GM12878 (cell line): ENCODE data around the gene USP51. TPM values are rescaled to one million over a fixed set of nuclear protein-coding genes. Genes with fewer than 3 reads are reported as not detected.

Experiments used
- ATAC-seq: fragments of 200-7000 bp; cut with Tn5 transposase; 3 replicates; pipeline ENCODE4 v1.9.1; 2020; ENCODE audit warnings: mild to moderate bottlenecking, moderate library complexity
- BruUV-seq: library from RNA; stranded (reverse); fragments of 400-500 nt; replicated peaks from 2 replicates; lab custom pipeline; 2021; lab: Mats Ljungman, UMichigan
- CTCF ChIA-PET: fragments of 300-600 bp; sonication (Branson Sonifier 250); formaldehyde crosslinking; extraction: SDS; loops from one replicate; lab custom pipeline; 2021; ENCODE audit warnings: inconsistent platforms; lab: Yijun Ruan, JAX
- POLR2A ChIA-PET: fragments of 350-600 bp; formaldehyde crosslinking; extraction: SDS; loops from one replicate; lab custom pipeline; 2021; ENCODE audit warnings: inconsistent platforms; lab: Charles Lee
- RAD21 ChIA-PET: fragments of 300-600 bp; sonication (Branson Sonifier 250); formaldehyde crosslinking; loops from one replicate; lab custom pipeline; 2023; ENCODE audit warnings: antibody characterized with exemption; ENCODE audit not compliant: unreplicated experiment; lab: Charles Lee
- SMC1A ChIA-PET: fragments of 300-600 bp; sonication (Branson Sonifier 250); formaldehyde crosslinking; loops from one replicate; lab custom pipeline; 2023; ENCODE audit not compliant: unreplicated experiment, uncharacterized antibody; lab: Charles Lee
- DNase-seq: peaks from one replicate; pipeline ENCODE4 v3.0.0-alpha.2; 2011; ENCODE audit warnings: low read depth, low spot score
- FAIRE-seq: peaks from 3 replicates; lab custom pipeline; 2011; peaks lifted over from hg19 to GRCh38; lab: Jason Lieb, UNC
- H2AFZ ChIP-seq: 2 replicates; pipeline ENCODE4 v1.6.0; 2011; ENCODE audit warnings: low read depth, low read length, control low read depth; ENCODE audit not compliant: control insufficient read depth
- H3K27ac ChIP-seq: 2 replicates; pipeline ENCODE4 v1.5.1; 2011; ENCODE audit warnings: control low read depth; ENCODE audit not compliant: control insufficient read depth, insufficient read depth
- H3K27me3 ChIP-seq, 2 experiments: replicated peaks in 1 of 2; 2 replicates each; pipeline versions ENCODE4 v1.6.0 to v1.6.1; 2011; ENCODE audit warnings: low read length in 1 of 2; ENCODE audit not compliant: control insufficient read depth in 2 of 2, insufficient read depth in 2 of 2
- H3K36me3 ChIP-seq, 2 experiments: 2 replicates each; pipeline ENCODE4 v1.5.1; 2011; ENCODE audit warnings: low read length in 1 of 2; ENCODE audit not compliant: control insufficient read depth in 2 of 2, insufficient read depth in 2 of 2
- H3K4me1 ChIP-seq: 2 replicates; pipeline ENCODE4 v1.6.1; 2011; ENCODE audit warnings: mild to moderate bottlenecking, low read length, moderate library complexity, mixed read lengths; ENCODE audit not compliant: control insufficient read depth, insufficient read depth
- H3K4me2 ChIP-seq: 2 replicates; pipeline ENCODE4 v1.6.0; 2011; ENCODE audit warnings: control low read depth; ENCODE audit not compliant: control insufficient read depth, insufficient read depth
- H3K4me3 ChIP-seq: fragments of 200-600 bp; sonication (generic); 2 replicates; pipeline ENCODE4 v1.5.1; 2016
- H3K79me2 ChIP-seq: 2 replicates; pipeline ENCODE4 v1.6.0; 2011; ENCODE audit warnings: low read length; ENCODE audit not compliant: control insufficient read depth, insufficient read depth
- H3K9ac ChIP-seq: 2 replicates; pipeline ENCODE4 v1.8.0; 2011; ENCODE audit warnings: low read length, control low read depth, mixed read lengths; ENCODE audit not compliant: control insufficient read depth, insufficient read depth
- H3K9me3 ChIP-seq: replicated peaks from 3 replicates; pipeline ENCODE4 v1.5.1; 2011; ENCODE audit warnings: mild to moderate bottlenecking, low read length; ENCODE audit not compliant: control insufficient read depth, insufficient read depth
- H4K20me1 ChIP-seq: 2 replicates; pipeline ENCODE4 v1.6.0; 2011; ENCODE audit not compliant: control insufficient read depth, insufficient read depth
- EGR1 ChIP-seq, 2 experiments: IDR thresholded peaks; 1 replicate in 1 of 2; 2 replicates in 1 of 2; pipeline ENCODE4 v1.6.1; 2011 to 2012; ENCODE audit warnings: low read depth in 2 of 2, low read length in 2 of 2, borderline replicate concordance in 1 of 2, mild to moderate bottlenecking in 1 of 2, moderate library complexity in 1 of 2
- EP300 ChIP-seq, 2 experiments: fragments of 150-350 bp in 1 of 2; IDR thresholded peaks; 2 replicates each; pipeline ENCODE4 v1.6.1; 2011 to 2012; ENCODE audit warnings: low read depth in 2 of 2, low read length in 2 of 2, borderline replicate concordance in 1 of 2, improper control_type of control experiment in 1 of 2, inconsistent platforms in 1 of 2; ENCODE audit not compliant: control insufficient read depth in 1 of 2
- HDAC6 ChIP-seq: fragments of 200-600 bp; sonication (generic); IDR thresholded peaks from one replicate; pipeline ENCODE4 v1.8.0; 2017; ENCODE audit warnings: antibody characterized with exemption; ENCODE audit not compliant: unreplicated experiment
- NRF1 ChIP-seq: conservative IDR thresholded peaks from 2 replicates; pipeline ENCODE4 v1.6.1; 2011; ENCODE audit warnings: mild to moderate bottlenecking, low read depth, low read length, improper control_type of control experiment
- POLR2A ChIP-seq: IDR thresholded peaks from 2 replicates; pipeline ENCODE4 v1.6.1; 2011; ENCODE audit warnings: low read depth, mild to moderate bottlenecking, low read length
- SP1 ChIP-seq: IDR thresholded peaks from one replicate; pipeline ENCODE4 v1.6.1; 2011; ENCODE audit warnings: low read depth, low read length
- WGBS: methylation state at CpG from one replicate; pipeline ENCODE4 v1.1.6; 2016; ENCODE audit warnings: low lambda C conversion rate; ENCODE audit not compliant: insufficient replicate concordance, insufficient coverage; ENCODE audit errors: missing lambda C conversion rate; 5-methylcytosine and 5-hydroxymethylcytosine counted together
- in situ Hi-C: fragments of 300-500 bp; cut with MboI; formaldehyde crosslinking; loops from 9 replicates; pipeline ENCODE4 v1.14.3; 2018; ENCODE audit warnings: mixed read lengths
- intact Hi-C: fragments of 100-400 bp; cut with micrococcal nuclease; formaldehyde crosslinking; loops from one replicate; pipeline ENCODE4 v1.14.2; 2022; ENCODE audit not compliant: unreplicated experiment
- polyA plus RNA-seq, 11 experiments: library from polyadenylated mRNA; depleted of rRNA in 4 of 11; unstranded in 6 of 11; stranded (reverse) in 5 of 11; fragments of >200 nt; fragmentation: Nextera tagmentation in 4 of 11; fragmentation: Illumina TruSeq in 1 of 11; extraction: Ambion mirVana in 4 of 11; extraction: Trizol in 1 of 11; gene quantifications; 1 replicate in 1 of 11; 2 replicates in 10 of 11; pipeline versions ENCODE4 v1.2.1 to v1.2.3, GENCODE V29; 2011 to 2016; ENCODE audit warnings: inconsistent platforms in 2 of 11, missing spikeins in 2 of 11, low read depth in 1 of 11
- total RNA-seq, 4 experiments: library from RNA; depleted of rRNA in 3 of 4; stranded (reverse); fragments of >200 nt in 3 of 4; fragmentation: Illumina TruSeq in 1 of 4; extraction: Trizol in 1 of 4; gene quantifications; 2 replicates each; pipeline versions ENCODE4 v1.2.1 to v1.2.3, GENCODE V29; 2013 to 2021
- TF ChIP-seq, protein P1 (sequence below): fragments of 450-650 bp; conservative IDR thresholded peaks from 2 replicates; pipeline ENCODE4 v1.6.1; 2017; ENCODE audit warnings: mild to moderate bottlenecking, moderate library complexity
- TF ChIP-seq, protein P2 (sequence below): IDR thresholded peaks from 2 replicates; pipeline ENCODE4 v1.6.1; 2012; ENCODE audit warnings: low read depth, low read length, improper control_type of control experiment
- TF ChIP-seq, protein P3 (sequence below): fragments of 450-650 bp; IDR thresholded peaks from 2 replicates; pipeline ENCODE4 v1.6.1; 2017; ENCODE audit warnings: mild to moderate bottlenecking, moderate library complexity
- TF ChIP-seq, protein P4 (sequence below), 3 experiments: IDR thresholded peaks in 2 of 3; conservative IDR thresholded peaks in 1 of 3; 2 replicates each; pipeline ENCODE4 v1.5.1; 2011; ENCODE audit warnings: low read depth in 3 of 3, low read length in 3 of 3, mild to moderate bottlenecking in 3 of 3, control low read depth in 2 of 3, moderate library complexity in 2 of 3, inconsistent platforms in 1 of 3, mixed read lengths in 1 of 3; ENCODE audit not compliant: control insufficient read depth in 2 of 3, insufficient read depth in 1 of 3; ENCODE audit errors: extremely low read depth in 1 of 3

USP51 gene
- total and polyA plus RNA-seq, 10 of the 15 experiments (the other 5 are each of a cell fraction or from before 2014, with no cell fraction given): 0.52 to 1.7 (median 1.2) TPM

DNA sequence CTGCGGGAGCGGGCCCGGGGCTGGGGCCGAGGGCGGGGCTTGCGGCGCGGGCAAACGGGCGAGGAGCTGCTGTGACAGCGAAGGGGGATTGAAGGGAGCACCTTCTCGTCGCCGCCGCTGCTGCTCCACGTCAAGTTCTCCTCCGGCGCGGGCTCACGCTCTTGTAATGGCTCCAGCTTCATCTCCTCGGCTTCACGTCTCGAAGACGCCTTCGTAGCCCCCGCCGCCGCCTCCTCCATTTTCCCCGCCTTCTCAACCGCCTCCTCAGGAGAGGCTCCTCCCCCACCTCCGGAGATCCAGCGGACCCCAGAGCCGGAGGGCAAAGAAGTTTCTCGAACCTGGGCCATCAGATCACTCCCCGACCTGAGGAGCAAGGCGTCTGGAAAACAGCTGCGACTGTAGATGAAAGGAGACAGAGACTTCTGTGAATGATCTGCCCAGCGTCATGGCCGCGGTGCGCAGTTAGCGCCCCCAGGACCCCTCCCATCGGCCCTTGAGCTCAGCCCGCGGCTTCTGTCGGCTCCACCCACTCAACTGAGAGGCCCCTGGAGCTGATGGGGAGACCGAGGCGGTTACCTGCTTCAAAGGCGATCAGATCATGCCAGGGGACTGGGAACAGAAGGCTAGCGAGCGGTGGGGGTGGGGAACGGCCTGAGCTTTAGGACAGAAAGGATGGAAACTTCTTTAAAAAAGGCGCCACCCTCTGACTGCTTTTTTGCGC is 895 bp downstream of the USP51 start:
- in situ Hi-C loops: loop anchor here (25.0 kb wide), 1 partner anchor 749 kb away; the partner anchor contains the start of gene KLF8
- Histone ChIP-seq H3K27ac (peak overlapping the region; percentile 57), H2AFZ (peak overlapping the region; percentile 82), H3K79me2 (no peaks in the 10 kb centered on the region), H3K4me2 (peak overlapping the region; percentile 71; the same call in 1 of the 2 replicates), H3K4me1 (no peaks in the 10 kb centered on the region), H3K4me3 (peak overlapping the region; percentile 72), H3K36me3 (no peaks in the 10 kb centered on the region), H4K20me1 (no peaks in the 10 kb centered on the region), H3K9me3 (no peaks in the 10 kb centered on the region; the same call in 2 of the 3 replicates), H3K27me3 (no peaks in the 10 kb centered on the region), H3K9ac (peak overlapping the region; percentile 65)
- ChIA-PET SMC1A (interaction anchor here (1.5 to 1.8 kb wide), 3 partner anchors 37 to 229 kb away, joined by 3 to 7 read pairs (median 7); partner anchors contain the start of genes MAGEH1 and RRAGB), POLR2A (interaction anchor here (1.0 to 2.6 kb wide), 2 partner anchors 37 to 745 kb away, joined by 3 to 12 read pairs; partner anchors contain the start of gene MAGEH1), CTCF (interaction anchor here (0.7 to 1.8 kb wide), 9 partner anchors 37 to 1238 kb away, joined by 3 to 8 read pairs (median 4); partner anchors contain the start of genes MAGEH1 and RRAGB), RAD21 (interaction anchor here (1.0 to 2.2 kb wide), 4 partner anchors 37 to 1240 kb away, joined by 3 to 15 read pairs (median 7); partner anchors contain the start of gene MAGEH1)
- FAIRE-seq (peak; percentile 44), DNase-seq (peak; percentile 8), ATAC-seq (peak; percentile 79)
- intact Hi-C loops: no loop called here
- BruUV-seq: TSS peak; percentile 96
- 37% methylated on average over 37 of the region's 54 CpGs for WGBS
- TF ChIP-seq SP1 (peak; percentile 8), NRF1 (0 out of 2 replicates have a peak, but pooled peaks have one; percentile 19), EGR1 (IDR thresholded peaks at IDR 0.05; ENCODE audit: borderline replicate concordance in 1 of 2, low read depth in 2 of 2, low read length in 2 of 2) (peak in 1 of 2 experiments; percentile 30; a peak in 1 of 3 replicates), POLR2A (peak; percentile 60; the same call in 1 of the 2 replicates), EP300 (IDR thresholded peaks at IDR 0.05; ENCODE audit: borderline replicate concordance in 1 of 2, control insufficient read depth in 1 of 2, low read depth in 2 of 2, low read length in 2 of 2) (0 out of 4 replicates have a peak, but pooled peaks of 1 of the 2 experiments have one; percentile 14), HDAC6 (no peak)
- TF ChIP-seq, protein P1, sequence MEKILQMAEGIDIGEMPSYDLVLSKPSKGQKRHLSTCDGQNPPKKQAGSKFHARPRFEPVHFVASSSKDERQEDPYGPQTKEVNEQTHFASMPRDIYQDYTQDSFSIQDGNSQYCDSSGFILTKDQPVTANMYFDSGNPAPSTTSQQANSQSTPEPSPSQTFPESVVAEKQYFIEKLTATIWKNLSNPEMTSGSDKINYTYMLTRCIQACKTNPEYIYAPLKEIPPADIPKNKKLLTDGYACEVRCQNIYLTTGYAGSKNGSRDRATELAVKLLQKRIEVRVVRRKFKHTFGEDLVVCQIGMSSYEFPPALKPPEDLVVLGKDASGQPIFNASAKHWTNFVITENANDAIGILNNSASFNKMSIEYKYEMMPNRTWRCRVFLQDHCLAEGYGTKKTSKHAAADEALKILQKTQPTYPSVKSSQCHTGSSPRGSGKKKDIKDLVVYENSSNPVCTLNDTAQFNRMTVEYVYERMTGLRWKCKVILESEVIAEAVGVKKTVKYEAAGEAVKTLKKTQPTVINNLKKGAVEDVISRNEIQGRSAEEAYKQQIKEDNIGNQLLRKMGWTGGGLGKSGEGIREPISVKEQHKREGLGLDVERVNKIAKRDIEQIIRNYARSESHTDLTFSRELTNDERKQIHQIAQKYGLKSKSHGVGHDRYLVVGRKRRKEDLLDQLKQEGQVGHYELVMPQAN: peak; percentile 48; the same call in 1 of the 2 replicates
- TF ChIP-seq, protein P2, sequence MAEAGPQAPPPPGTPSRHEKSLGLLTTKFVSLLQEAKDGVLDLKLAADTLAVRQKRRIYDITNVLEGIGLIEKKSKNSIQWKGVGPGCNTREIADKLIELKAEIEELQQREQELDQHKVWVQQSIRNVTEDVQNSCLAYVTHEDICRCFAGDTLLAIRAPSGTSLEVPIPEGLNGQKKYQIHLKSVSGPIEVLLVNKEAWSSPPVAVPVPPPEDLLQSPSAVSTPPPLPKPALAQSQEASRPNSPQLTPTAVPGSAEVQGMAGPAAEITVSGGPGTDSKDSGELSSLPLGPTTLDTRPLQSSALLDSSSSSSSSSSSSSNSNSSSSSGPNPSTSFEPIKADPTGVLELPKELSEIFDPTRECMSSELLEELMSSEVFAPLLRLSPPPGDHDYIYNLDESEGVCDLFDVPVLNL: peak; percentile 74
- TF ChIP-seq, protein P3, sequence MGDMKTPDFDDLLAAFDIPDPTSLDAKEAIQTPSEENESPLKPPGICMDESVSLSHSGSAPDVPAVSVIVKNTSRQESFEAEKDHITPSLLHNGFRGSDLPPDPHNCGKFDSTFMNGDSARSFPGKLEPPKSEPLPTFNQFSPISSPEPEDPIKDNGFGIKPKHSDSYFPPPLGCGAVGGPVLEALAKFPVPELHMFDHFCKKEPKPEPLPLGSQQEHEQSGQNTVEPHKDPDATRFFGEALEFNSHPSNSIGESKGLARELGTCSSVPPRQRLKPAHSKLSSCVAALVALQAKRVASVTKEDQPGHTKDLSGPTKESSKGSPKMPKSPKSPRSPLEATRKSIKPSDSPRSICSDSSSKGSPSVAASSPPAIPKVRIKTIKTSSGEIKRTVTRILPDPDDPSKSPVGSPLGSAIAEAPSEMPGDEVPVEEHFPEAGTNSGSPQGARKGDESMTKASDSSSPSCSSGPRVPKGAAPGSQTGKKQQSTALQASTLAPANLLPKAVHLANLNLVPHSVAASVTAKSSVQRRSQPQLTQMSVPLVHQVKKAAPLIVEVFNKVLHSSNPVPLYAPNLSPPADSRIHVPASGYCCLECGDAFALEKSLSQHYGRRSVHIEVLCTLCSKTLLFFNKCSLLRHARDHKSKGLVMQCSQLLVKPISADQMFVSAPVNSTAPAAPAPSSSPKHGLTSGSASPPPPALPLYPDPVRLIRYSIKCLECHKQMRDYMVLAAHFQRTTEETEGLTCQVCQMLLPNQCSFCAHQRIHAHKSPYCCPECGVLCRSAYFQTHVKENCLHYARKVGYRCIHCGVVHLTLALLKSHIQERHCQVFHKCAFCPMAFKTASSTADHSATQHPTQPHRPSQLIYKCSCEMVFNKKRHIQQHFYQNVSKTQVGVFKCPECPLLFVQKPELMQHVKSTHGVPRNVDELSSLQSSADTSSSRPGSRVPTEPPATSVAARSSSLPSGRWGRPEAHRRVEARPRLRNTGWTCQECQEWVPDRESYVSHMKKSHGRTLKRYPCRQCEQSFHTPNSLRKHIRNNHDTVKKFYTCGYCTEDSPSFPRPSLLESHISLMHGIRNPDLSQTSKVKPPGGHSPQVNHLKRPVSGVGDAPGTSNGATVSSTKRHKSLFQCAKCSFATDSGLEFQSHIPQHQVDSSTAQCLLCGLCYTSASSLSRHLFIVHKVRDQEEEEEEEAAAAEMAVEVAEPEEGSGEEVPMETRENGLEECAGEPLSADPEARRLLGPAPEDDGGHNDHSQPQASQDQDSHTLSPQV: no peak
- TF ChIP-seq, protein P4, sequence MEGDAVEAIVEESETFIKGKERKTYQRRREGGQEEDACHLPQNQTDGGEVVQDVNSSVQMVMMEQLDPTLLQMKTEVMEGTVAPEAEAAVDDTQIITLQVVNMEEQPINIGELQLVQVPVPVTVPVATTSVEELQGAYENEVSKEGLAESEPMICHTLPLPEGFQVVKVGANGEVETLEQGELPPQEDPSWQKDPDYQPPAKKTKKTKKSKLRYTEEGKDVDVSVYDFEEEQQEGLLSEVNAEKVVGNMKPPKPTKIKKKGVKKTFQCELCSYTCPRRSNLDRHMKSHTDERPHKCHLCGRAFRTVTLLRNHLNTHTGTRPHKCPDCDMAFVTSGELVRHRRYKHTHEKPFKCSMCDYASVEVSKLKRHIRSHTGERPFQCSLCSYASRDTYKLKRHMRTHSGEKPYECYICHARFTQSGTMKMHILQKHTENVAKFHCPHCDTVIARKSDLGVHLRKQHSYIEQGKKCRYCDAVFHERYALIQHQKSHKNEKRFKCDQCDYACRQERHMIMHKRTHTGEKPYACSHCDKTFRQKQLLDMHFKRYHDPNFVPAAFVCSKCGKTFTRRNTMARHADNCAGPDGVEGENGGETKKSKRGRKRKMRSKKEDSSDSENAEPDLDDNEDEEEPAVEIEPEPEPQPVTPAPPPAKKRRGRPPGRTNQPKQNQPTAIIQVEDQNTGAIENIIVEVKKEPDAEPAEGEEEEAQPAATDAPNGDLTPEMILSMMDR (IDR thresholded peaks at IDR 0.05 in 2 of 3, conservative IDR thresholded peaks at IDR 0.05 in 1 of 3; ENCODE audit: control insufficient read depth in 2 of 3, extremely low read depth in 1 of 3, insufficient read depth in 1 of 3, low read depth in 3 of 3, low read length in 3 of 3): peak in 1 of 3 experiments; percentile 13; a peak in 1 of 6 replicates
